ENCODE data around the gene EFNB2. TPM values are rescaled to one million over a fixed set of nuclear protein-coding genes. Genes with fewer than 3 reads are reported as not detected.

Gene EFNB2
- total RNA-seq, 4 donors from 2014 or later: 8.8 to 65.3 (median 22.7) TPM

DNA sequence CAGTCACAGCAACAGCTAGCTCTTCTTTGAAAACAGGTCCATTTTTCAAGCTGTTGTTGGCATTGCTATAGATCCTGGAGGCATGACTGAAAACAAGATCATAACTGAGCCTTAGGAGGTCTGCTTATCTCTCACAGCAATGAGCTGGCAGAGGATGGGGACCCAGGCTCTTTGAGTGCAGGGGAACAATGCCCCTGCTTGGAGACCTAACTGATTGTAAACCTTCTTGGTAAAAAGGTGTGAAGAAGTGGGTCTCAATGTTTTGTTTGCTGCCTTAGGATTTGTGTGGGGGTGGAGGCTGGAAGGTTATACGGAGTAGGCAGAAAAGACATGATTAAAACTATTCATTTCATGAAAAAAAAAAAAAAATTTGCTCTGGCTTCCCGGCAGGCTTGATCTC is 94.6 kb downstream of the EFNB2 start:
- Histone ChIP-seq H3K4me1 (no peaks in the 10 kb centered on the region), H3K9me3 (no peaks in the 10 kb centered on the region), H3K27me3 (no peaks in the 10 kb centered on the region), H3K4me3 (no peak overlapping the region), H3K27ac (no peak overlapping the region), H3K36me3 (no peaks in the 10 kb centered on the region)
- intact Hi-C loops (cut with DNase I; ENCODE audit: low total_unique reads): no loop called here
- DNase-seq: no peak
- TF ChIP-seq, protein P1, sequence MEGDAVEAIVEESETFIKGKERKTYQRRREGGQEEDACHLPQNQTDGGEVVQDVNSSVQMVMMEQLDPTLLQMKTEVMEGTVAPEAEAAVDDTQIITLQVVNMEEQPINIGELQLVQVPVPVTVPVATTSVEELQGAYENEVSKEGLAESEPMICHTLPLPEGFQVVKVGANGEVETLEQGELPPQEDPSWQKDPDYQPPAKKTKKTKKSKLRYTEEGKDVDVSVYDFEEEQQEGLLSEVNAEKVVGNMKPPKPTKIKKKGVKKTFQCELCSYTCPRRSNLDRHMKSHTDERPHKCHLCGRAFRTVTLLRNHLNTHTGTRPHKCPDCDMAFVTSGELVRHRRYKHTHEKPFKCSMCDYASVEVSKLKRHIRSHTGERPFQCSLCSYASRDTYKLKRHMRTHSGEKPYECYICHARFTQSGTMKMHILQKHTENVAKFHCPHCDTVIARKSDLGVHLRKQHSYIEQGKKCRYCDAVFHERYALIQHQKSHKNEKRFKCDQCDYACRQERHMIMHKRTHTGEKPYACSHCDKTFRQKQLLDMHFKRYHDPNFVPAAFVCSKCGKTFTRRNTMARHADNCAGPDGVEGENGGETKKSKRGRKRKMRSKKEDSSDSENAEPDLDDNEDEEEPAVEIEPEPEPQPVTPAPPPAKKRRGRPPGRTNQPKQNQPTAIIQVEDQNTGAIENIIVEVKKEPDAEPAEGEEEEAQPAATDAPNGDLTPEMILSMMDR (IDR thresholded peaks at IDR 0.05): no peak

Other genes with a start within 250 kb of the EFNB2 start
- 100 to 1,000 TPM in 3 of 4 donors, 10 to 100 TPM in 1; 91.5 to 162 (median 135) TPM for gene ARGLU1, start 32.5 kb upstream of the EFNB2 start, total RNA-seq